Endothelial cell of hepatic sinusoid (primary cell): ENCODE measurements around the gene UBE2O.

Source experiments
- in situ Hi-C: cut with HindIII; loops from 2 replicates; pipeline ENCODE4 v1.10.0; 2017; ENCODE audit warnings: low sequenced_read_pairs

Gene UBE2O

DNA sequence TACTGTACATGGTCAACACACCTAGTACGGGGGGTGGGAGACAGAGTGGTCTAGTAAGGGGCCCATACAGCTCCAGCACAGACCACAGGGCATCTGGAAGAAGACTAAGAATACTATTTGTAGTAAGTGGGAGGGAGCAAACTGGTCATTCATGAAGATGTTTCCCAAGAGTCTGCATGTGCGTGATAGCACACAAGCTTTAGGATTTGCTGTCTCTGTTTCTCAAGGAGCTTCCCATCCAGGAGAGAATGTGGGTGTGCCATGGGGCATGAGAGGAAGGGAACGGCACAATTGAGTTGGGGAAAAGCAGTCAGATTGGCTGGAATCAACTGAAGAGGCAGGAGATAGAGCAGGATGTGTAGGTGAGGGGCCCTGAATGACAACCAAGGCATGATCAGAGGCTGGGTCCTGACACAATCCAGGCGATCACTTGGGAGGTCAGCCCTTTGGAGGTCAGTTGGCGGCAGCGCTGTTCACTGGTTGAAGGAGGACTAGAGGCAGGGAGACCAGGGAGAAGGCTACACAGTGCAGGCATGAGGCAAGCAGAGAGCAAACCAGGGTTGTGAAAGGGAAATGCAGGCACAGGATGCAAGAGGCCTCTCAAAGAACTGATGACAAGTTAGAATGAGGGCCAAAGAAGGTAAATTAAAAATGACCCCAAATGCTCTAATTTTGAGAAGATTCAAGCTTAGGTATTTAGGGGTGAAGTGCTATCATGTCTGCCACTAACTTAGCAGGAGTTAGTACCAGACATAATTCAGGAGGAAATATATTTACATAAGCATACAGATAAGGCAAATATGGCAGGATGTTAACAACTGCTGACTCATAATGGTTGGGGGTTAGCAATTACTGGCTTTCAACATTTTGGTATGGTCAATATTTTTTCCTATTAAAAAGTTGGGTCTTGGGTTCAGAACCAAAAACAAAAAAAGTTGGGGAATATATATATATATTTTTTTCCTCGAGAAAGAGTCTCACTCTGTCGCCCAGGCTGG, 10.3 kb downstream of the UBE2O start:
- in situ Hi-C loops: loop anchor here (5.0 to 25.0 kb wide), 3 partner anchors 110 to 405 kb away; partner anchors contain the start of gene EVPL

DNA sequence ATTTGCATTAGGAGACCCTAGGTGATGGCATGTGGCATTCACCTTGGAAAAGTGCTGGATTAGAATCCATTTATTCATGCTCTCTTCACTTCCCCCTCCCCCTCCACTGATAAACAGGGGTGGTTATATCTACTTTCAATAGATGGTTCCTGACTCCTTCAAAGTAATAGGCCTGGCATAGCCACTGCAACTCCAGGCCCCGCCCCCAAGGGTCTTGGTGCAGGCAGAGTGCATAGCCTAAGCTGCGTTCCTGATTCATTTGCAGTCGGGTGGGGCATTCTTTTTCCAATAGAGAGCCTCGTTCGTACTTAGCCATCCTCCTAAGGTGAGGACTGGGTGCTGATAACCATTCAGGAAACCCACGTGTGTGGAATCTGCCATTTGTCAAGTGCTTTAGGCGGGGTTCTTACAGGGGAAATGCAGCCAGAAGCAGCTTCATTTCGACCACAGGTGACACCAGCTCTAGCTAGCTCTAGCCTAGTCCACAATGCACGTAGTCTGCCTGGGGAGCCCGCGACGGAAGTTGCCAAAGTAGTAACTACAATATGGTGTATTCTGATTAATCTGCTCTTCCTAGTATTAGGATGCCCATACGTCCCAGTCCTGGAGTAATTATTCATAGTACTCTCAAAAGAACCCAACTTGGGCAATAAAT, 11.1 kb downstream of the UBE2O start:
- in situ Hi-C loops: loop anchor here (5.0 to 25.0 kb wide), 3 partner anchors 110 to 405 kb away; partner anchors contain the start of gene EVPL

DNA sequence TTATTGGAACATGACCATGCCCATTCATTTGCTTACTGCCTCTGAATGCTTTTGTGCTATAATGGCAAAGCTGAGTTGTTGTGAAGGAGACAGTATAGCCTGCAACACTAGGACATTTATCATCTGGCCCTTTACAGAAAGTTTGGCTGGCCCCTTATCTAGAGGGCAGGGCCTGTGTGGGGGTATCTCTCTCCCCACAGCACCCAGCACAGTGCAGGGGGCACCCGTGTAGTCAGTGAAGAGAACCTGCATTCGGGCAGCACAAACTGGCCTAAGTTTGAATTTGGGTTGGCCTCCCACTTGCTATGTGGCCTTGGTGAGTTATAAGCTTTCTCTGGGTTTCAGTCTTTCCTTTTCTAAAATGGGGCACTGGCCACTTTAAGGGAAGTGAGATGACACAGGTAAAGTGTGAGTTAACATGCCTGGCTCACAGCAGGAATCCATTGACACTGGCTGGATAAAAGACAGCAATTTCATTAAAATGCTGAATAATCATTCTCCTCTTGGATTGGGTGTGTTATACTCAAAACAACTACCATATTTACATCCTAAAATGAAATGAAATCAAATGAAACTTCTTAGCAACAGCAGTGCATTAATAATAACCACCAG, 12.1 kb downstream of the UBE2O start:
- in situ Hi-C loops: loop anchor here (5.0 to 25.0 kb wide), 3 partner anchors 109 to 404 kb away; partner anchors contain the start of gene EVPL

DNA sequence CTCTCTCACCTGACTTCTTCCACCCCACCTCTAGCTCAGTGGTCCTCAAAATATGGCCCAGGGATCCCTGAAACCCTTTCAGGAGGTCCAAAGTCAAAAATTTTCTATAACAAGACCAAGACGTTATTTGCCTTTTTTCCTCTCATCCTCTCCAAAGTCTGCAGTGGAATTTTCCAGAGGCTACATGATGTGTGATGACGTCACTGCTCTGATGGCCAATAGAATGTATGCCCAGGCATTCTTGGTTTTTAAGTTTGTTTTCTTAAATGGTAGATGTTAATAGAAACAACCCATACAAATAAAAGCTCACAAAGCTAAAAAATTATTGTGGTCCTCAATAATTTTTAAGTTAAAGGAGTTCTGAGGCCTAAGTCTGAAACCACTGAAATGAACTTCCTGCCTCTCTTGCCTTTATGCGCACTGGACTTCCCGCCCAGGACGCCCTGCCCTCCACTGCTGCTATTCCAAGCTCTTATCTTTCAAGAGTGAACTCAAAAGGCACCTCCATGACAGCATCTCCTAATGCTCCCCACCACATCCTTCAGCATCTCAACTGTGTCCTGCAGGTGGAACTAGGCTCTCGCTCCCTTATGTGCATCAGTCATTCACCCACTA, 13.5 kb downstream of the UBE2O start:
- in situ Hi-C loops: loop anchor here (25.0 kb wide), 2 partner anchors 252 to 402 kb away; partner anchors contain the start of gene EVPL

DNA sequence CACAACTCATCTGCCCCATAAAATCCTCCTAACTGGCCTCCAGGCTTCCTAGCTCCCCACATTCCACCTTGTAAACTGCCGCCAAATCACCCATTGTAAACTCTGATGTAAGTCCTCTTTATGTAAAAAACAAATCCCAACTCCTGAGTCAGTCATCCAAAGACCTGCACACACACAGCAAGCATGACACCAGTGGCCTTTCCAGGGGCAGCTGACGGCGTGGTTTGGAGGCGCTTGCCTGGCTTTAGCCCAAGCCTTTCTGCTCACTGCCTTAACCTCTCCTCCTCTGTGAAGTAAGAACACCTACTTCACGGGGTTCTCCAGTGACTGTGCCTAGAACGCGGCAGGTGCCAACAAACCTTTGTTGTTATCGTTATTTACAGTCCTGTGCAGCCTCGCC, 14.0 kb downstream of the UBE2O start:
- in situ Hi-C loops: loop anchor here (25.0 kb wide), 2 partner anchors 252 to 402 kb away; partner anchors contain the start of gene EVPL

DNA sequence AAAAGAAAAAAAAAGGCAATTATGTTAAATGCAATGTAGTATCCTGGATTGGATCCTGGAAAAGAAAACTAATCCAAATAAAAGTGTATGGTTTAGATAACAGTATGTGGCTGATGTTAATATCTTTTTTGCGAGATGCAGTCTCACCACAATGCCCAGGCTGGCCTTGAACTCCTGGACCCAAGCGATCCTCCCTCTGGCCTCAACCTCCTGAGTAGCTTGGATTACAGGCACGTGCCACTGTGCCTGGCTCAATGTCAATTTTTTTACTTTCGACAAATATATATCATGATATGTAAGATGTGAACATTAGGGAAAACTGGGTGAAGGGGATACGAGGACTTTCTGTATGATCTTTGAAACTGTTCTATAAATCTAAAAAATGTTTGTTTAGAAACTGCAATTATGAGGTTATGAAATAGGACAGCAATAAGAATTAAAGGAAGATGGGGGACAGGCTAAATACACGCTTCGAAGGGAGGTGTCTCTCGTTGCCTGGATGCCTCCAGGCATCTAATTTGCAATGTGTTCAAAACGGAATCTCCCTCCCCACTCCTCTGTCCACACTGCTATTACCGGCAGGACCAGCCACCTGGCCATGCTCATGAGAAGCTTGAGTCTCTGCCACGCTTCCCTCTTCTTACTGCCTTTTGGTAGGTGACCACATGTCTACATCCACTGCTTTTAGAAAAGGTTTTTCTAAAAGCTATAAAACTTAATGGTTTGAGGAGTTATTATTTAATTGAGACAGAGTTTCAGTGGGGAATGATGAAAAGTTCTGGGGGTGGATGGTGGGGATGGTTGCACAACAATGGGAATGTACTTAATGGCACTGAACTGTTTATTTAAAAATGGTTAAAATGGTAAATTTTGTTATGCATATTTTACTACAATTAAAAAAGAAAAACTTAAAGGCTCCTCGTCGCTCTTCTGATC, 15.2 kb downstream of the UBE2O start:
- in situ Hi-C loops: loop anchor here (25.0 kb wide), 2 partner anchors 250 to 400 kb away; partner anchors contain the start of gene EVPL

DNA sequence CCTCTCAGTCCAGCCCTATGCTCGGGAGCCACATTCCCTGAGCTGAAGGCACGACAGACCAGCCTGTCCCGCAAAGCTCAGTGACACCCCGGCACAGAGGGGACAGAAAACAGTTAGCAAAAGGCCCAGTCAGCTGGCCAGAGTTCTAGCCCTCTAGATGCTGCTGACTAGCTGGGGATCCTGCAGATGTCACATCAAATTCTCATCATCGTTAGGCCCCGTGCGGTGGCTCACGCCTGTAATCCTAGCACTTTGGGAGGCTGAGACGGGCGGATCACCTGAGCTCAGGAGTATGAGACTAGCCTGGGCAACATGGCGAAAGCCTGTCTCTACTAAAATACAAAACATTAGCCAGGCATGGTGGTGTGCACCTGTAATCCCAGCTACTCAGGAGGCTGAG, 17.2 kb downstream of the UBE2O start:
- in situ Hi-C loops: loop anchor here (25.0 kb wide), 2 partner anchors 248 to 398 kb away; partner anchors contain the start of gene EVPL

DNA sequence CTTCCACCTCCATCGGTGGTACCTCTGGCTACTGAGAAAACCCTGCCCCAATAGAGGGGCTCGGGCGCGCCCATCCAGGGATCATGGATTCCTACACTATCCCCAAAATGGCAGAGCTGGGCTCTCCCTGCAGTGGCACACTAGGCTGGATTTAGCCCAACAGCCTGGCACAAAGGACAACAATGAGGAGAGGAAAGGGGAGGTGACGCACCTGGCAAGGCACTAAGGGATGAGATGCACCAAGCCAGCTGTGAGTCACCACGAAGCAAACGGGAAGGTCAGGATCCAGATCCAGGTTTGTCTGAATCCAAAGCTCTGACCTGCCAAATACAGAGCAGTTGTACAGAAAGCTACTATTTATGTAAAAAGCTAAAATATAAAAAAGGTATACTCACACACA, 18.1 kb downstream of the UBE2O start:
- in situ Hi-C loops: loop anchor here (25.0 kb wide), 2 partner anchors 248 to 398 kb away; partner anchors contain the start of gene EVPL

DNA sequence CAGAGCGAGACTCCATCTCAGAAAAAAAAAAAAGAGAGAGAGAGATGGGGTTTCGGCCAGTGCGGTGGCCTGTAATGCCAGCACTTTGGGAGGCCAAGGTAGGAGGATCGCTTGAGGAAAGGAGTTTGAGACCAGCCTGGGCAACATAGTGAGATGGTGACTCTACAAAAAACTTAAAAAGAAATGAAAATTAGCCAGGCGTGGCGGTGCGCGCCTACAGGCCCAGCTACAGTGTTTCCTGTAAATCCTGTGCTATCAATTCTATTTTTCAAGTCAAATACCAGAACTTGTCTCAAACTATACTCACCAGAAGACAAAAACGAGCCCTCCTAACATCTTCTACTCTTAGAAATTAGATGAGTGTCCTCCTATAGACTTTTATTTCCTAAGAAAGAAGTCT, 19.3 kb downstream of the UBE2O start:
- in situ Hi-C loops: loop anchor here (25.0 kb wide), 2 partner anchors 246 to 396 kb away; partner anchors contain the start of gene EVPL

DNA sequence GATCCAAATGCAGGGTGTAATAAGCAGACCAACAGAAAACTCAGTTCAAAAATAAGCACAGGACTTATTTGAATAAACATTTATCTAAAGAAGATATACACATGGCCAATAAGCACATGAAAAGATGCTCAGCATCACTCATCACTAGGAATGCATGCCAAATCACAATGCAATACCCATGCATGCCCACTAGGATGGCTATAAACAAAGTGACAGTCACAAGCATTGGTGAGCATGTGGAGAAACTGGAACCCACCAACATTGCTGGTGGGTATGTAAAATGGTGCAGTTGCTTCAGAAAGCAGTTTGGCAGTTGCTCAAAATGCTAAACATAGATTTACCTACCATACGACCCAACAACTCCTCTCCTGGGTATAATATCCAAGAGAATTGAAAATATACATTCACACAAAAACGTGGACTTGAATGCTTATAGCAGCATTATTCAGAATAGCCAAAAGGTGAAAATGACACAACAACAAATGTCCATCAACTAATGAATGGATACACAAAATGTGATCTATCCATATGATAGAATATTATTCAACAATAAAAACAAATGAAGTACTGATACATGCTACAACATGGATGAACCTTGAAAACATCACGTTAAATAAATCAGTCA, 20.1 kb downstream of the UBE2O start:
- in situ Hi-C loops: loop anchor here (25.0 kb wide), 2 partner anchors 246 to 396 kb away; partner anchors contain the start of gene EVPL

DNA sequence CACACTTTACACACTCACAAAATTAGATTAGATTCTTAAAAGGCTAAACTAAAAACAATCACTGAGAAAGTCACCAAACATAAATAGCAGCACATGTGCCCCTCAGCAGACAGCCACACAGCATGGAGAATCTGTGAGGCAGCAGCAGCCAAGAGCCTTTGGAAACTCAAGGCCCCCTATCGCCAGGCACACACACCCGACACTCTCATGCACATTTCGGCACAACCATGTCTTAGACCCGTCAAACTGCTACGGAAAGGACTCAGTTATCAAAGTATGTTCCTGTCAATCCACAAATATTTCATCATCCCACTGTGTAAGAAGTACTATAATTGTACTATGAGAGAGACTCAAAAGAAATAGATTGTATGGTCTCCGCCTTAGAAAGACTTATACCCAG, 20.9 kb downstream of the UBE2O start:
- in situ Hi-C loops: loop anchor here (25.0 kb wide), 2 partner anchors 245 to 395 kb away; partner anchors contain the start of gene EVPL

DNA sequence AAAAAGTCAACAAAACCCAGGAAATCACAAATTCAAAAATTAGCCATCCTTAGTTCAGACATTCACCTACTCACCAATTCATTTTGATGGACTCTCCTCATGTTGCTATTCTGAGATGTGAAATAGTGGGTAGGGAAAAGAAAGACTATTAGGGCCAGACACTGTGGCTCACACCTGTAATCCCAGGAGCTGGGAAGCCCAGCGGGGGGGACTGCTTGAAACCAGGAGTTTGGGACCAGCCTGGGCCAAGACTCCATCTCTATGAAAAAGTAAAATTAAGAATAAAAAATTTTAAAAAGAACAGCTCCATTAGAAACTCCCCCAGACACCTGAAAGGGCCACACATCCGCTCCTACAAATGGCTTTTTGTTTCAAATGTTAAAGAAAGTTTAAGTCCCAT, 21.4 kb downstream of the UBE2O start:
- in situ Hi-C loops: loop anchor here (25.0 kb wide), 2 partner anchors 244 to 394 kb away; partner anchors contain the start of gene EVPL

DNA sequence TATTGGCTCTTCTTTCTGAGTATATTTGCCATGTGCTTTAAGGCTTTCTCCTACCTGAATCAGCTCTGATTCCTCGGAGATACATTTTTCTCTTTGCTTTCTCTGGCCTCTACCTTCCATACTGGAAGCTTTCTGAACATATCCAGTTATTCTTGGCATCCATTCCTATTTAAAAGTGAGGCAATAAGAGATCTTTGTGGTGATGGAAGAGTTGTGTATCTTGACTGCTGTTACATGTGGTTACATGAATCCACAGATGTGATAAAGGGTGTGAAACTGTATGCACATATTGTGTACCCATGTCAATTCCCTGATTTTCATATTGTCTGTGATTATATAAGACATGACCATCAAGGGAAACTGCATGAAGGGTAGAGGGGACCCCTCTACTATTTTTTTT, 24.4 kb downstream of the UBE2O start:
- in situ Hi-C loops: loop anchor here (5.0 to 25.0 kb wide), 3 partner anchors 34 to 391 kb away; partner anchors contain the start of gene EVPL

DNA sequence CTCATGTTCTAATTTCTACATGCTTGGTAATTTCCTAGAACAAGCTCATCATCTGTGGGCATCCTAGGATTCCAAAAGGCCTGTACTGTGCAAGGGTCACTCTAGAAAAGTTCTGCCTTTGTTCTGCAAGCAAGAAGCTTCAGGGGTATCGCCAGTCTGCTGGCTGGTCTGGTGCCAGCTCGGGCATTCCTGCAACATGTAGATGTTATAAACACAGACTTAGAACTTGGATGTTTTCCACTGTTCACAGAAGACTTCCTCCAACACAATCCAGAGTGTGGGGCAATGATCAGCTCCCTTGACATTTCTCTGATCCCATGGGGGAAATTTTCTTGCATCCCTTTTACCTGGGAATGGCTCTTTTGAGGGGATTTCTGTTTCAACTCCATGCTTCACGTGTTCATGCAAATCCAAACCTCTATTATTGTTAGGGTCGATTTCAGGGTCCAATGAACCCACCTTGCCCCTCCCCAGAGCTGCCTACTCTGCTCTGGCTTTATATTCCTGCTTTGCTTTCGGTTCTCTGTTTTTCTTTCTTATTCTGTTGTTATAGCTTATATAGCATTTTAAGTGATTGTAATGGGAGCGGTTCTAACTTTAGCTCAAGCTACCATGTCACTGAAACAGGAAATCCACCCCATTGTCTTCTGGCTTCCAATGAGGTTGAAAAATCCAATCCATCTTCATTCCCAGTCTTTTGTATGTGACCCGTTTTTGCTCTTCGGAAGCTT, 25.3 kb downstream of the UBE2O start:
- in situ Hi-C loops: loop anchor here (5.0 to 25.0 kb wide), 3 partner anchors 35 to 390 kb away; partner anchors contain the start of gene EVPL

DNA sequence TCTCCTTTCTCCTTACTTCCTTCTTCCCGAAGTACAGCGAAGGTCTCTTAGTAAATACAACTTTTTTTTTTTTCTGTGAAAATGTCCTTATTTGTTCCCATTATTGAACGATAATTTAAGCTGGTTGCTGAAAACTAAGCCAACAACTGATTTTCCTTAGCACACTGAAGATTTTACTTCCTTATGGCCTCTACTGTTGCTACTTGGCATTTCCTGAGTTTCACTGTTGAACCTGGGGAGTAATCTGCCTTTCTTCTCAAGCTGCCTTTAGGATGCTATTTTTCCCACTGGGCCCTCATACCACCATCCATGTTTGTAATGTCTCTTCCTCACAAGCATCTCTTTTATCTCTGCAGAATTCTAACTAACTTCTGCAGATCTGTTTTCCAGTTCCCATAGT, 26.1 kb downstream of the UBE2O start:
- in situ Hi-C loops: loop anchor here (5.0 to 25.0 kb wide), 3 partner anchors 35 to 390 kb away; partner anchors contain the start of gene EVPL

DNA sequence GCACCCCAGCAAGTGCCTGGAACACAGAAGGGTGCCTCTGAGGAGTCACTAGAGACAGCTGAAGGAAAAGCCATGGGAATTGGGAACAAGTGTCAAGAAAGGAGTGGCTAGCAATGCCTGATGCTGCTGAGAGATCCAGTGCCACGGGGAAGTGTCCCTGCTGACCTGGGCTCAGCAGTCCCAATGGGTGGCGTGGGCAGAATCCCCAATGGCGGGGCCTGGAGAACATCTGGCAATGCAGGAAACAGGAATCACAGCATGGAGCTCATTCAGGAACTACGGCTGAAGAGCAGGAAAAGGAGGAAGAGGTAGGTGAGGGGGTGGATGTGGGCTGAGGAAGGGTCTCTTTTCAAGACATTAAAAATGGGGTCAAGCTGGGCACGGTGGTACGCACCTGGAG, 30.1 kb downstream of the UBE2O start:
- in situ Hi-C loops: no loop called here

DNA sequence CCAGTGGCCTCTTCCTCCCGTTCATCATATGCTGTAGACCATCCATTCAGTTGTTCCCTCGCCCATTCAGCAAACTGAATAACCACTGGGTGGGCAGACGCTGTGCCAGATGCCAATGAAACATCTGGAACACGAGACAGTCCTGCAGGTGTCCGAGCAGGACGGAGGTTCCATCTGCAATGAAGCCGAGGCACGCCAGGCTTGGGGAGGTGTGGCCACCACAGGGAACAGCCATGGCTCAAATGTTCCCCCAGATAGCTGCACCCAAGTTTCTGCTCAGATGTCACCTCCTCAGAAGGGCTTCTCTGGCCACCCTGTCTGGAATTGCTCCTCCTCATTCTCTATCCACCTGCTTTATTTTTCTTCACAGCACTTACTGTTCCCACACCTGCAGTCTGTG, 30.5 kb downstream of the UBE2O start:
- in situ Hi-C loops: no loop called here

DNA sequence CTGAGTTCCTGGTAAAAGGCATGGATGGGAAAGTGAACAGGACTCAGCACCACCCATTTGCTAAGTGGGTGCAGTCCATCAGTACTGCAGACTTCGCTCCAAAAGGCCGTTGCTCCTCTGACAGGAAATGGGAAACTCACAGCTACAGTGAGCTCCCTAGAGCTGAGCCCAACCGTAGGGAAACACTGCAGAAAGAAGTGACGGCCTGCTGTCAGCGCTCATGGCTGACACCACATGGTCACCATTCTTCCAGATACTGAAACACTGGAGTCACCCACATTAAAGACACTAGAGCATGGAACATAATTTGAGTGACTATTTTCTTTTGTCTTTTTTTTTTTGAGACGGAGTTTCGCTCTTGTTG, 31.9 kb downstream of the UBE2O start:
- in situ Hi-C loops: no loop called here
